ENCODE data around the gene KRT37. TPM values are rescaled to one million over a fixed set of nuclear protein-coding genes. Genes with fewer than 3 reads are reported as not detected.
"Not testable (repeated sequence)": the region's sequence is repeated elsewhere in the genome, so short reads cannot be mapped to it uniquely, and the experiment has no call there.

Gene KRT37
- total RNA-seq, 1 experiment from 2014 or later: 3.2 TPM

DNA sequence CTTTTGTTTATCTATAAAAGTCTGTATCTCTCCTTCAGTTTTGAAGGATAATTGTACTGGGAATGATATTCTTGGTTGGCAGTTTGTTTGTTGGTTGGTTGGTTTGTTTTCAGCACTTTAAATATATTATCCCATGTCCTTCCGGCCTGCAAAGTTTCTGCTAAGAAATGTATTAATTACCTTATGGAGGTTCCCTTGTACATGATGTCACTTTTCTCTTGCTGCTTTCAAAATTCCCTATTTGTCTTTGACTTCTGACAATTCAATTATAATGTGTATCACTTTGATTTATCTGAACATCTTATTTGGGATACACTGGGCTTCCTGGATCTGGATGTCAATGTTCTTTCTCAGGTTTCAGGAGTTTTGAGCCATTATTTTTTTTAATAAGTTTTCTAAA, 38.2 kb downstream of the KRT37 start:
- Histone ChIP-seq H3K4me3 (ENCODE audit: low read length) (no peak overlapping the region), H4K20me1 (ENCODE audit: low read length) (no peaks in the 10 kb centered on the region), H3K9me2 (replicated peaks; ENCODE audit: low read length) (no peaks in the 10 kb centered on the region), H2AFZ (ENCODE audit: low read length) (no peak overlapping the region), H3K79me2 (ENCODE audit: low read length) (no peaks in the 10 kb centered on the region), H3F3A (ENCODE audit: low read length, unreplicated experiment) (no peaks in the 10 kb centered on the region), H3K4me1 (ENCODE audit: insufficient read depth, low read length) (no peaks in the 10 kb centered on the region), H3K9me3 (ENCODE audit: low read length) (no peaks in the 10 kb centered on the region), H3K4me2 (ENCODE audit: low read length) (no peak overlapping the region), H3K9ac (ENCODE audit: low read length) (no peak overlapping the region), H3K27ac (ENCODE audit: low read length) (no peak overlapping the region), H3K27me3 (ENCODE audit: low read length) (no peaks in the 10 kb centered on the region), H3K36me3 (ENCODE audit: low read depth, low read length) (no peaks in the 10 kb centered on the region)
- no peak for TF ChIP-seq CTCF (conservative IDR thresholded peaks at IDR 0.05; ENCODE audit: low read depth, low read length)
- TF ChIP-seq EZH2 (IDR thresholded peaks at IDR 0.05; ENCODE audit: low read length, unreplicated experiment): no peak
- no peak for TF ChIP-seq EZH2phosphoT487 (IDR thresholded peaks at IDR 0.05; ENCODE audit: borderline replicate concordance, low read length)
- POLR2A ChIA-PET (ENCODE audit: unreplicated experiment): no interaction called here
- DNase-seq (no peak), ATAC-seq (no peak)
- BruUV-seq (replicated peaks): no TSS peak
- CTCF ChIA-PET: no interaction called here
- intact Hi-C loops (cut with micrococcal nuclease): no loop called here

DNA sequence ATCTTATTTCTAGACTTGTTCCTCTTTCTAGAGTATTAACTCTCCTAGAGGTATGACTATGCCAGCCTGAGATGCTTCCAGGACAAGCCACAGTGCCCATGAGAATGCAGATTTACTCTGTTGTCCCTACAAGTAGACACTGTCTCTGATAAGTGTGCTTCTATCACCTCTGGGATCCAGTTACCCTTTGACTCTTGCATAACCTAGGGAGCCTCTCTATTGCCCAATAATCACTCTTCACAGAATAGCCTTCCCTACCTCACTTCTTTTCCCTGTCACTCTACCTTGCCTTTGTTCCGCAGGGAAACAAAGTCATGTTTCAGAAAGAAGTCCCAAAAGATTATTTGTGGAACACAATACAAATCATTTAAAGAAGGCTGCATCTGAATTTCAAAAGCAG, 40.7 kb downstream of the KRT37 start:
- Histone ChIP-seq H3K4me1 (ENCODE audit: insufficient read depth, low read length) (peaks cover 16% of the 10 kb centered on the region), H3K4me3 (ENCODE audit: low read length) (no peak overlapping the region), H2AFZ (ENCODE audit: low read length) (no peak overlapping the region), H3K9me2 (replicated peaks; ENCODE audit: low read length) (no peaks in the 10 kb centered on the region), H3K36me3 (ENCODE audit: low read depth, low read length) (no peaks in the 10 kb centered on the region), H3F3A (ENCODE audit: low read length, unreplicated experiment) (no peaks in the 10 kb centered on the region), H3K79me2 (ENCODE audit: low read length) (no peaks in the 10 kb centered on the region), H3K9me3 (ENCODE audit: low read length) (no peaks in the 10 kb centered on the region), H3K27ac (ENCODE audit: low read length) (no peak overlapping the region), H3K27me3 (ENCODE audit: low read length) (no peaks in the 10 kb centered on the region), H4K20me1 (ENCODE audit: low read length) (no peaks in the 10 kb centered on the region), H3K9ac (ENCODE audit: low read length) (no peak overlapping the region), H3K4me2 (ENCODE audit: low read length) (no peak overlapping the region)
- intact Hi-C loops (cut with micrococcal nuclease): no loop called here
- POLR2A ChIA-PET (ENCODE audit: unreplicated experiment): no interaction called here
- no peak for ATAC-seq
- DNase-seq: no peak
- BruUV-seq (replicated peaks): no TSS peak
- TF ChIP-seq EZH2 (IDR thresholded peaks at IDR 0.05; ENCODE audit: low read length, unreplicated experiment) (no peak), EZH2phosphoT487 (IDR thresholded peaks at IDR 0.05; ENCODE audit: borderline replicate concordance, low read length) (no peak), CTCF (conservative IDR thresholded peaks at IDR 0.05; ENCODE audit: low read depth, low read length) (no peak)
- CTCF ChIA-PET: no interaction called here

- Histone ChIP-seq H3K27me3 (ENCODE audit: low read length) (no peaks in the 10 kb centered on the region), H3K9me2 (replicated peaks; ENCODE audit: low read length) (no peaks in the 10 kb centered on the region), H3K36me3 (ENCODE audit: low read depth, low read length) (no peaks in the 10 kb centered on the region), H3K4me1 (ENCODE audit: insufficient read depth, low read length) (peaks cover 24% of the 10 kb centered on the region), H3K9me3 (ENCODE audit: low read length) (no peaks in the 10 kb centered on the region), H3K4me3 (ENCODE audit: low read length) (no peak overlapping the region), H3F3A (ENCODE audit: low read length, unreplicated experiment) (no peaks in the 10 kb centered on the region), H3K79me2 (ENCODE audit: low read length) (no peaks in the 10 kb centered on the region), H4K20me1 (ENCODE audit: low read length) (no peaks in the 10 kb centered on the region), H3K9ac (ENCODE audit: low read length) (no peak overlapping the region), H2AFZ (ENCODE audit: low read length) (no peak overlapping the region), H3K27ac (ENCODE audit: low read length) (no peak overlapping the region), H3K4me2 (ENCODE audit: low read length) (no peak overlapping the region)
- ATAC-seq (no peak), DNase-seq (no peak)
- intact Hi-C loops (cut with micrococcal nuclease): no loop called here
- BruUV-seq (replicated peaks): no TSS peak
- ChIA-PET POLR2A (ENCODE audit: unreplicated experiment) (no interaction called here), CTCF (no interaction called here)
- TF ChIP-seq EZH2 (IDR thresholded peaks at IDR 0.05; ENCODE audit: low read length, unreplicated experiment) (no peak), CTCF (conservative IDR thresholded peaks at IDR 0.05; ENCODE audit: low read depth, low read length) (no peak), EZH2phosphoT487 (IDR thresholded peaks at IDR 0.05; ENCODE audit: borderline replicate concordance, low read length) (no peak)
Observed at GRCh38 chr17:41382394-41382793, 42.0 kb downstream of the KRT37 start.

DNA sequence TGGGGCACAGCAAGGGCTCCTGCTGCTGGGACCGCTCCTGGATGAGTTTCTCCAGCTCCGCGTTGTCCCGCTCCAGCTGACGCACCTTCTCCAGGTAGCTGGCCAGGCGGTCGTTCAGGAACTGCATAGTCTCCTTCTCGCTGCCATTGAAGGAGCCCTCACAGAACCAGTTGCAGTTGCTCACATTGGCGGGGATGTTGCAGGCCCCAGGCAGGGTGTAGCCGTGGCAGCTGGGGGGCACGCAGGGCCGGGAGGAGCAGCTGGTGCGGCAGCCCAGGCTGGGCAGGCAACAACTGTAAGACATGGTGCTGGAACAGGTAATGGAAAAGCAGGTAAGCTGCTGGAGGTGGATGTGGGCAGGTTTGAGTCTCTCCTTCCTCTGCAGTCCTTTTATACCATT, 42.4 kb downstream of the KRT37 start, which contains the start of gene KRT34:
TSS of gene KRT34 (minus strand) at position 364 of the 400 bp plus-strand sequence. CDS start at position 304, 60 bp downstream.
- peaks cover 28% of the 10 kb centered on the region for H3K4me1 ChIP-seq (ENCODE audit: insufficient read depth, low read length)
- BruUV-seq (replicated peaks); H4K20me1 ChIP-seq (ENCODE audit: low read length); H3K27me3 ChIP-seq (ENCODE audit: low read length); H3K4me2 ChIP-seq (ENCODE audit: low read length); H3K9ac ChIP-seq (ENCODE audit: low read length); H3F3A ChIP-seq (ENCODE audit: low read length, unreplicated experiment); ATAC-seq; H3K79me2 ChIP-seq (ENCODE audit: low read length); H3K36me3 ChIP-seq (ENCODE audit: low read depth, low read length); H3K9me3 ChIP-seq (ENCODE audit: low read length); intact Hi-C loops (cut with micrococcal nuclease); H2AFZ ChIP-seq (ENCODE audit: low read length); H3K9me2 ChIP-seq (replicated peaks; ENCODE audit: low read length); H3K4me3 ChIP-seq (ENCODE audit: low read length); DNase-seq; CTCF ChIA-PET; POLR2A ChIA-PET (ENCODE audit: unreplicated experiment); H3K27ac ChIP-seq (ENCODE audit: low read length): not testable (repeated sequence)

Measured in PC-3 (cell line).